KOPT-K1 (cell line): Measurements from ENCODE around the gene COG3.

Source experiments
- H3K27ac ChIP-seq: fragments of 200-600 bp; sonication (generic); 2 replicates; pipeline ENCODE4 v1.5.1; 2016; ENCODE audit warnings: antibody characterized with exemption, mild to moderate bottlenecking, low read depth, low read length; ENCODE audit not compliant: poor library complexity, severe bottlenecking
- H3K36me3 ChIP-seq: fragments of 200-600 bp; sonication (generic); 2 replicates; pipeline ENCODE4 v1.5.1; 2017; ENCODE audit warnings: antibody characterized with exemption, mild to moderate bottlenecking, low read length, moderate library complexity; ENCODE audit not compliant: insufficient read depth
- H3K9me3 ChIP-seq: fragments of 200-600 bp; sonication (generic); 2 replicates; pipeline ENCODE4 v1.5.1; 2017; ENCODE audit warnings: antibody characterized with exemption, low read length, mild to moderate bottlenecking; ENCODE audit not compliant: insufficient read depth, poor library complexity, severe bottlenecking

COG3 gene

GRCh38 chr13:45510672-45511071 lies 45.9 kb downstream of the COG3 start:
- H3K9me3 ChIP-seq = no peaks in the 10 kb centered on the region
- peaks cover 88% of the 10 kb centered on the region for H3K36me3 ChIP-seq
- H3K27ac ChIP-seq = no peak overlapping the region

GRCh38 chr13:45511310-45512097 lies 46.8 kb downstream of the COG3 start:
- peaks cover 88% of the 10 kb centered on the region for H3K36me3 ChIP-seq
- H3K27ac ChIP-seq = no peak overlapping the region
- no peaks in the 10 kb centered on the region for H3K9me3 ChIP-seq

GRCh38 chr13:45512098-45512496 lies 47.4 kb downstream of the COG3 start:
- Histone ChIP-seq H3K36me3 (peaks cover 88% of the 10 kb centered on the region), H3K27ac (no peak overlapping the region), H3K9me3 (no peaks in the 10 kb centered on the region)

- H3K27ac ChIP-seq = no peak overlapping the region
- peaks cover 93% of the 10 kb centered on the region for H3K36me3 ChIP-seq
- no peaks in the 10 kb centered on the region for H3K9me3 ChIP-seq
Measured at GRCh38 chr13:45516757-45517156, 52.0 kb downstream of the COG3 start.

- Histone ChIP-seq H3K27ac (no peak overlapping the region), H3K36me3 (peaks cover 94% of the 10 kb centered on the region), H3K9me3 (no peaks in the 10 kb centered on the region)
Measured at GRCh38 chr13:45518525-45519245, 53.9 kb downstream of the COG3 start.

- Histone ChIP-seq H3K36me3 (peaks cover 94% of the 10 kb centered on the region), H3K9me3 (no peaks in the 10 kb centered on the region), H3K27ac (no peak overlapping the region)
Measured at GRCh38 chr13:45519493-45519892, 54.8 kb downstream of the COG3 start.

- H3K36me3 ChIP-seq = peaks cover 93% of the 10 kb centered on the region
- no peak overlapping the region for H3K27ac ChIP-seq
- no peaks in the 10 kb centered on the region for H3K9me3 ChIP-seq
Measured at GRCh38 chr13:45521297-45521696, 56.6 kb downstream of the COG3 start.

- Histone ChIP-seq H3K9me3 (no peaks in the 10 kb centered on the region), H3K36me3 (peaks cover 93% of the 10 kb centered on the region), H3K27ac (no peak overlapping the region)
Measured at GRCh38 chr13:45522571-45522970, 57.8 kb downstream of the COG3 start.

- Histone ChIP-seq H3K9me3 (no peaks in the 10 kb centered on the region), H3K36me3 (peaks cover 94% of the 10 kb centered on the region), H3K27ac (no peak overlapping the region)
Measured at GRCh38 chr13:45527699-45528462, 63.1 kb downstream of the COG3 start.

GRCh38 chr13:45529758-45530157 lies 65.0 kb downstream of the COG3 start:
- Histone ChIP-seq H3K9me3 (no peaks in the 10 kb centered on the region), H3K36me3 (peaks cover 98% of the 10 kb centered on the region), H3K27ac (no peak overlapping the region)

- no peaks in the 10 kb centered on the region for H3K9me3 ChIP-seq
- H3K27ac ChIP-seq = no peak overlapping the region
- peaks cover 79% of the 10 kb centered on the region for H3K36me3 ChIP-seq
Measured at GRCh38 chr13:45534604-45535003, 69.9 kb downstream of the COG3 start.

- H3K36me3 ChIP-seq = peaks cover 64% of the 10 kb centered on the region
- H3K9me3 ChIP-seq = no peaks in the 10 kb centered on the region
- no peak overlapping the region for H3K27ac ChIP-seq
Measured at GRCh38 chr13:45536224-45536623, 71.5 kb downstream of the COG3 start.

- H3K36me3 ChIP-seq = peaks cover 51% of the 10 kb centered on the region
- H3K9me3 ChIP-seq = no peaks in the 10 kb centered on the region
- no peak overlapping the region for H3K27ac ChIP-seq
Measured at GRCh38 chr13:45537516-45537915, 72.8 kb downstream of the COG3 start.

GRCh38 chr13:45538382-45538781 lies 73.6 kb downstream of the COG3 start:
- H3K36me3 ChIP-seq = peaks cover 42% of the 10 kb centered on the region
- no peaks in the 10 kb centered on the region for H3K9me3 ChIP-seq

GRCh38 chr13:45540195-45540594 lies 75.5 kb downstream of the COG3 start:
- H3K9me3 ChIP-seq = no peaks in the 10 kb centered on the region
- H3K27ac ChIP-seq = no peak overlapping the region
- H3K36me3 ChIP-seq = peaks cover 24% of the 10 kb centered on the region

More at GRCh38 chr13:45538382-45538781, 73.6 kb downstream of the COG3 start:
- H3K27ac ChIP-seq = no peak overlapping the region
